HepG2 (cell line): ENCODE measurements around the gene ARSJ. TPM values are rescaled to one million over a fixed set of nuclear protein-coding genes. Genes with fewer than 3 reads are reported as not detected.

Source experiments
- ATAC-seq: fragments of 200-7000 bp; cut with Tn5 transposase; 3 replicates; pipeline ENCODE4 v1.9.1; 2020; ENCODE audit warnings: mild to moderate bottlenecking, moderate library complexity
- BruUV-seq: library from RNA; stranded (reverse); fragments of 400-500 nt; replicated peaks from 2 replicates; lab custom pipeline; 2021; lab: Mats Ljungman, UMichigan
- CTCF ChIA-PET: fragments of 300-600 bp; formaldehyde crosslinking; extraction: SDS; loops from one replicate; lab custom pipeline; 2021; ENCODE audit warnings: low total read pairs, inconsistent platforms, low intra/inter-chr PET ratio; lab: Yijun Ruan, JAX
- POLR2A ChIA-PET: fragments of 350-600 bp; sonication (Branson Sonifier 250); formaldehyde crosslinking; loops from one replicate; lab custom pipeline; 2020; ENCODE audit warnings: antibody characterized with exemption, inconsistent platforms; lab: Yijun Ruan, JAX
- DNase-seq: peaks from one replicate; pipeline ENCODE4 v3.0.0-alpha.2; 2015; ENCODE audit warnings: low spot score
- FAIRE-seq: peaks from 3 replicates; lab custom pipeline; 2011; peaks lifted over from hg19 to GRCh38; lab: Jason Lieb, UNC
- H2AFZ ChIP-seq: one replicate; pipeline ENCODE4 v1.6.1; 2011; ENCODE audit warnings: low read length, inconsistent platforms
- H3K27ac ChIP-seq: fragments of 300-600 bp; 3 replicates; pipeline ENCODE4 v1.8.0; 2011; ENCODE audit warnings: mixed run types, mild to moderate bottlenecking, mixed read lengths, low read length, inconsistent platforms; ENCODE audit not compliant: insufficient read depth; ENCODE audit errors: extremely low read length
- H3K27me3 ChIP-seq, 2 experiments: fragments of 200-600 bp in 1 of 2; 2 replicates in 1 of 2; 3 replicates in 1 of 2; pipeline versions ENCODE4 v1.6.0 to v1.8.0; 2011; ENCODE audit warnings: low read length in 2 of 2, mild to moderate bottlenecking in 2 of 2, moderate library complexity in 2 of 2, inconsistent platforms in 1 of 2; ENCODE audit not compliant: insufficient read depth in 2 of 2, control insufficient read depth in 1 of 2
- H3K36me3 ChIP-seq, 2 experiments: fragments of 200-600 bp in 1 of 2; replicated peaks in 1 of 2; 2 replicates in 1 of 2; 3 replicates in 1 of 2; pipeline versions ENCODE4 v1.5.1 to v1.8.0; 2011; ENCODE audit warnings: low read length in 2 of 2, inconsistent platforms in 1 of 2; ENCODE audit not compliant: insufficient read depth in 2 of 2, control insufficient read depth in 1 of 2
- H3K4me1 ChIP-seq: 2 replicates; pipeline ENCODE4 v1.5.1; 2012; ENCODE audit warnings: low read length, inconsistent platforms; ENCODE audit not compliant: insufficient read depth
- H3K4me2 ChIP-seq: 2 replicates; pipeline ENCODE4 v1.6.0; 2011; ENCODE audit warnings: low read depth, low read length, inconsistent platforms
- H3K4me3 ChIP-seq, 3 experiments: fragments of 200-600 bp in 1 of 3; sonication (generic), shearing (Covaris generic) in 1 of 3; replicated peaks in 1 of 3; 2 replicates each; pipeline ENCODE4 v1.5.1; 2011 to 2016; ENCODE audit warnings: low read length in 3 of 3, inconsistent platforms in 2 of 3, low read depth in 2 of 3, mild to moderate bottlenecking in 2 of 3, control low read depth in 1 of 3, mixed read lengths in 1 of 3; ENCODE audit not compliant: insufficient read depth in 1 of 3
- H3K79me2 ChIP-seq: one replicate; pipeline ENCODE4 v1.6.1; 2011; ENCODE audit warnings: low read length, inconsistent platforms; ENCODE audit not compliant: insufficient read depth
- H3K9ac ChIP-seq: 2 replicates; pipeline ENCODE4 v1.6.0; 2011; ENCODE audit warnings: mild to moderate bottlenecking, low read depth, low read length, inconsistent platforms; ENCODE audit not compliant: insufficient read depth
- H3K9me3 ChIP-seq: 2 replicates; pipeline ENCODE4 v1.5.1; 2012; ENCODE audit warnings: mild to moderate bottlenecking, low read length
- H4K20me1 ChIP-seq: 2 replicates; pipeline ENCODE4 v1.6.0; 2011; ENCODE audit warnings: inconsistent platforms, mild to moderate bottlenecking, low read length, moderate library complexity; ENCODE audit not compliant: insufficient read depth
- ATF7 ChIP-seq, 2 experiments: fragments of 450-650 bp in 1 of 2; sonication (generic) in 1 of 2; formaldehyde crosslinking in 1 of 2; IDR thresholded peaks; 2 replicates each; pipeline versions ENCODE4 v1.4.0 to v1.6.1; 2016 to 2020; ENCODE audit warnings: antibody characterized with exemption in 1 of 2, mild to moderate bottlenecking in 1 of 2, missing genetic modification reagents in 1 of 2
- CENPT ChIP-seq: sonication (generic); formaldehyde crosslinking; IDR thresholded peaks from 2 replicates; pipeline ENCODE4 v1.8.0; 2022; ENCODE audit warnings: low read depth, mild to moderate bottlenecking, moderate library complexity, missing genetic modification reagents
- CREB1 ChIP-seq, 2 experiments: fragments of 450-650 bp in 1 of 2; IDR thresholded peaks; 2 replicates each; pipeline ENCODE4 v1.6.1; 2016 to 2017; ENCODE audit warnings: control low read depth in 1 of 2, mild to moderate bottlenecking in 1 of 2, missing compliant biosample characterization in 1 of 2, missing genetic modification characterization in 1 of 2
- ELF1 ChIP-seq: sonication (generic); formaldehyde crosslinking; IDR thresholded peaks from 2 replicates; pipeline ENCODE4 v1.4.0; 2020; ENCODE audit warnings: missing genetic modification reagents
- JUNB ChIP-seq: sonication (generic); formaldehyde crosslinking; IDR thresholded peaks from 2 replicates; pipeline ENCODE4 v1.8.0; 2022; ENCODE audit warnings: missing genetic modification reagents, mild to moderate bottlenecking, borderline replicate concordance
- MAFF ChIP-seq: IDR thresholded peaks from 2 replicates; pipeline ENCODE4 v1.6.1; 2011; ENCODE audit warnings: low read depth, low read length, improper control_type of control experiment
- MAFK ChIP-seq, 2 experiments: IDR thresholded peaks in 1 of 2; conservative IDR thresholded peaks in 1 of 2; 2 replicates each; pipeline ENCODE4 v1.6.1; 2011; ENCODE audit warnings: improper control_type of control experiment in 2 of 2, low read length in 2 of 2
- MATR3 ChIP-seq: sonication (generic); formaldehyde crosslinking; IDR thresholded peaks from 2 replicates; pipeline ENCODE4 v1.4.0; 2020; ENCODE audit warnings: missing genetic modification reagents
- MLLT10 ChIP-seq: sonication (generic); formaldehyde crosslinking; IDR thresholded peaks from 2 replicates; pipeline ENCODE4 v1.4.0; 2020; ENCODE audit warnings: missing genetic modification reagents
- MXD4 ChIP-seq: IDR thresholded peaks from 2 replicates; pipeline ENCODE4 v1.6.1; 2016; ENCODE audit warnings: mild to moderate bottlenecking, missing biosample characterization, missing genetic modification reagents
- NONO ChIP-seq, 2 experiments: fragments of 450-650 bp in 1 of 2; sonication (generic) in 1 of 2; formaldehyde crosslinking in 1 of 2; IDR thresholded peaks in 1 of 2; conservative IDR thresholded peaks in 1 of 2; 2 replicates each; pipeline versions ENCODE4 v1.6.1 to v1.8.0; 2017 to 2022; ENCODE audit warnings: mild to moderate bottlenecking in 1 of 2, missing genetic modification reagents in 1 of 2, moderate library complexity in 1 of 2
- NR3C1 ChIP-seq: sonication (generic); formaldehyde crosslinking; IDR thresholded peaks from 2 replicates; pipeline ENCODE4 v1.4.0; 2020; ENCODE audit warnings: missing genetic modification reagents
- REPIN1 ChIP-seq: sonication (generic); formaldehyde crosslinking; IDR thresholded peaks from 2 replicates; pipeline ENCODE4 v1.8.0; 2022; ENCODE audit warnings: missing genetic modification reagents, low read depth, mild to moderate bottlenecking, borderline replicate concordance
- TBX3 ChIP-seq: fragments of 450-650 bp; IDR thresholded peaks from 2 replicates; pipeline ENCODE4 v1.6.1; 2017; ENCODE audit warnings: antibody characterized with exemption, mild to moderate bottlenecking, inconsistent platforms, borderline replicate concordance
- THRA ChIP-seq: sonication (generic); formaldehyde crosslinking; IDR thresholded peaks from 2 replicates; pipeline ENCODE4 v1.4.0; 2020; ENCODE audit warnings: missing genetic modification reagents, borderline replicate concordance
- ZBTB8A ChIP-seq: sonication (generic); formaldehyde crosslinking; IDR thresholded peaks from 2 replicates; pipeline ENCODE4 v1.4.0; 2020; ENCODE audit warnings: mild to moderate bottlenecking, low read depth, missing genetic modification reagents, borderline replicate concordance
- ZKSCAN1 ChIP-seq: fragments of 150-350 bp; IDR thresholded peaks from 2 replicates; pipeline ENCODE4 v1.6.1; 2014; ENCODE audit warnings: low read length
- ZNF121 ChIP-seq: sonication (generic); formaldehyde crosslinking; IDR thresholded peaks from 2 replicates; pipeline ENCODE4 v1.5.0; 2020; ENCODE audit warnings: mild to moderate bottlenecking, missing genetic modification reagents
- ZNF605 ChIP-seq: sonication (generic); formaldehyde crosslinking; IDR thresholded peaks from 2 replicates; pipeline ENCODE4 v1.8.0; 2022; ENCODE audit warnings: mild to moderate bottlenecking, missing genetic modification reagents
- ZNF816 ChIP-seq: sonication (generic); formaldehyde crosslinking; IDR thresholded peaks from 2 replicates; pipeline ENCODE4 v1.8.0; 2022; ENCODE audit warnings: missing genetic modification reagents, mild to moderate bottlenecking, borderline replicate concordance
- WGBS: methylation state at CpG from one replicate; pipeline ENCODE4 v1.1.6; 2017; ENCODE audit warnings: low lambda C conversion rate; 5-methylcytosine and 5-hydroxymethylcytosine counted together
- in situ Hi-C: cut with HindIII; loops from 2 replicates; pipeline ENCODE4 v1.10.0; 2017; ENCODE audit warnings: low pct_unique_long_range_greater_than_20kb; ENCODE audit not compliant: extremely low pct_ligation_motif_present
- intact Hi-C: fragments of 100-400 bp; cut with micrococcal nuclease; formaldehyde crosslinking; loops from one replicate; pipeline ENCODE4 v1.10.0; 2022; ENCODE audit not compliant: unreplicated experiment
- polyA plus RNA-seq, 8 experiments: library from polyadenylated mRNA; depleted of rRNA in 3 of 8; stranded (reverse) in 7 of 8; unstranded in 1 of 8; fragments of >200 nt; fragmentation: Illumina TruSeq in 4 of 8; extraction: Trizol in 4 of 8; gene quantifications; 2 replicates each; pipeline versions ENCODE4 v1.2.1 to v1.2.3, GENCODE V29; 2011 to 2016; ENCODE audit warnings: low read depth in 4 of 8, missing spikeins in 1 of 8, mixed read lengths in 1 of 8; ENCODE audit not compliant: insufficient read depth in 1 of 8
- total RNA-seq, 5 experiments: library from RNA; depleted of rRNA; stranded (reverse); fragments of >200 nt; fragmentation: Illumina TruSeq; extraction: Trizol; gene quantifications; 2 replicates each; pipeline ENCODE4 v1.2.3, GENCODE V29; 2016; ENCODE audit warnings: low read depth in 1 of 5

ARSJ gene
- total and polyA plus RNA-seq, 2 of the 13 experiments (the other 11 are each of a cell fraction or from before 2014, with no cell fraction given), result not detected

GRCh38 chr4:113976741-113977525 is 2.5 kb downstream of the ARSJ start (continued):
- no peak for TF ChIP-seq ZBTB8A (CRISPR knock-in tag)
- TF ChIP-seq NONO (IDR thresholded peaks at IDR 0.05), result no peak
- TF ChIP-seq NONO (CRISPR knock-in tag; conservative IDR thresholded peaks at IDR 0.05), result no peak
- no peak for TF ChIP-seq THRA (CRISPR knock-in tag)
- no peak for TF ChIP-seq TBX3
- TF ChIP-seq REPIN1 (CRISPR knock-in tag), result no peak

GRCh38 chr4:113975578-113975977 is 3.9 kb downstream of the ARSJ start:
- Histone ChIP-seq H4K20me1 (no peaks in the 10 kb centered on the region), H3K4me3 (no peak overlapping the region), H3K36me3 (no peaks in the 10 kb centered on the region), H3K27ac (no peak overlapping the region), H3K9ac (no peak overlapping the region), H3K9me3 (no peaks in the 10 kb centered on the region), H2AFZ (no peak overlapping the region), H3K79me2 (no peaks in the 10 kb centered on the region), H3K27me3 (peaks cover 3 to 17% of the 10 kb centered on the region in 2 experiments; a peak in 3 of 5 replicates), H3K4me1 (no peaks in the 10 kb centered on the region), H3K4me2 (no peak overlapping the region)
- intact Hi-C loops (no loop called here), in situ Hi-C loops (no loop called here)
- ChIA-PET CTCF (no interaction called here), POLR2A (no interaction called here)
- FAIRE-seq (no peak), DNase-seq (no peak), ATAC-seq (no peak)
- TF ChIP-seq CREB1 (IDR thresholded peaks at IDR 0.05), result peak; percentile 56
- TF ChIP-seq CREB1 (CRISPR knock-in tag; IDR thresholded peaks at IDR 0.05), result no peak
- TF ChIP-seq ZNF121, result no peak
- 0 out of 2 replicates have a peak, but pooled peaks have one; percentile 17 for TF ChIP-seq MAFF
- TF ChIP-seq ZNF816, result no peak
- TF ChIP-seq MAFK (conservative IDR thresholded peaks at IDR 0.05 in 1 of 2, IDR thresholded peaks at IDR 0.05 in 1 of 2; ENCODE audit: low read length in 2 of 2), result 0 out of 4 replicates have a peak, but pooled peaks of 1 of the 2 experiments have one; percentile 17
- no peak for TF ChIP-seq CENPT (CRISPR knock-in tag)
- TF ChIP-seq ELF1 (CRISPR knock-in tag), result no peak
- no peak for TF ChIP-seq JUNB
- TF ChIP-seq NR3C1 (CRISPR knock-in tag), result no peak
- TF ChIP-seq ZNF605 (CRISPR knock-in tag), result no peak
- no peak for TF ChIP-seq ZKSCAN1
- TF ChIP-seq MXD4 (CRISPR knock-in tag), result no peak
- TF ChIP-seq MLLT10 (CRISPR knock-in tag), result no peak
- no peak for TF ChIP-seq MATR3 (CRISPR knock-in tag)
- peak; percentile 93 for TF ChIP-seq ATF7 (IDR thresholded peaks at IDR 0.05)
- TF ChIP-seq ATF7 (CRISPR knock-in tag; IDR thresholded peaks at IDR 0.05), result no peak
- no TSS peak for BruUV-seq
- 0% methylated on average over 2 of the region's 2 CpGs for WGBS
